ENCODE results near the gene DNAH7. TPM values are rescaled to one million over a fixed set of nuclear protein-coding genes. Genes with fewer than 3 reads are reported as not detected.

The DNAH7 gene
- total and polyA plus RNA-seq, 10 of the 15 experiments (the other 5 are each of a cell fraction or from before 2014, with no cell fraction given), result 0.05 to 0.61 (median 0.16) TPM

DNA sequence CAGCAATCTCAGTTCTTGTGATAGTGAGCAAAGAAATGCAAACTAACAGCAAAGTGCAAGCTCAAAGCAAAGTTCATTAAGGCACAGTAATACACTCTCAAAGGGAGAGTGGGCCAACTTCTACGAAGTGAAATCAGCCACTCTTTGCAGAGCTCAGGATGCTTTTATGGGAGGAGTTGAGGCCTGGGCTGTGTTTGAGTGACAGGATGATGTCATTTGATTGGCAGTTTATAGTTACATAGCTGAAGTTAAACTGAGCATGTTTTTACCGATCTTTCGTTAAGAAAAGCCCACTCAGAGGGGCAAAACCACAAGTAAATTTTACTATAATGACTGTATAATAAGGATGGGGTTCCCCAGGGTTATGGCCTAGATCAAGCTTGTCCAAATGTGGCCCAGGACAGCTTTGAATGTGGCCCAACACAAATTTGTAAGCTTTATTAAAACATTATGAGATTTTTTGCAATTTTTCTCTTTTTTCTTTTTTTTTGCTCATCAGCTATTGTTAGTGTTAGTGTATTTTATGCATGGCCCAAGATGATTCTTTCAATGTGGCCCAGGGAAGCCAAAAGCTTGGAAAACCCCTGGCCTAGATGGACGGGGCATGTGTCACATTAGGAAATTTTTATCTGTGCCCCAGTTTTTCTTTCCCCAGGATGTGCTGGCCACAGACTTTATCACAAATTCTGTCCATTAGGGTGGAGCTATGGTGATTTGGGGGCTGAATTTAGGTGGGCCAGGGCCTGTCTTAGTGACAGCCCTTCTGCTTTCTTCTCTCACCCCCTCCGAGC, 8.3 kb upstream of the DNAH7 start:
- no TSS peak for BruUV-seq (replicated peaks)
- no peak for DNase-seq (ENCODE audit: low read depth, low spot score)
- in situ Hi-C loops (cut with MboI), result no loop called here
- Histone ChIP-seq H4K20me1 (ENCODE audit: control insufficient read depth, insufficient read depth) (no peaks in the 10 kb centered on the region), H2AFZ (ENCODE audit: control insufficient read depth, low read depth, low read length) (no peak overlapping the region; the same call in 1 of the 2 replicates), H3K27me3 (replicated peaks in 1 of 2; ENCODE audit: control insufficient read depth in 2 of 2, insufficient read depth in 2 of 2, low read length in 1 of 2) (no peaks in the 10 kb centered on the region), H3K27ac (ENCODE audit: control insufficient read depth, insufficient read depth) (no peak overlapping the region; the same call in 1 of the 2 replicates), H3K4me3 (no peak overlapping the region), H3K4me1 (ENCODE audit: control insufficient read depth, insufficient read depth, low read length) (peaks cover 14% of the 10 kb centered on the region), H3K4me2 (ENCODE audit: control insufficient read depth, insufficient read depth) (no peak overlapping the region), H3K36me3 (ENCODE audit: control insufficient read depth in 2 of 2, insufficient read depth in 2 of 2, low read length in 1 of 2) (no peaks in the 10 kb centered on the region), H3K9ac (ENCODE audit: control insufficient read depth, insufficient read depth, low read length) (no peak overlapping the region), H3K9me3 (replicated peaks; ENCODE audit: control insufficient read depth, insufficient read depth, low read length) (no peaks in the 10 kb centered on the region; the same call in 2 of the 3 replicates), H3K79me2 (ENCODE audit: control insufficient read depth, insufficient read depth, low read length) (no peaks in the 10 kb centered on the region)
- CTCF ChIA-PET, result interaction anchor here (0.6 to 8.2 kb wide), 43 partner anchors 9 to 674 kb away, joined by 3 to 197 read pairs (median 11); partner anchors contain the start of gene DNAH7
- POLR2A ChIA-PET, result interaction anchor here (0.6 to 5.7 kb wide), 13 partner anchors 8 to 517 kb away, joined by 3 to 28 read pairs (median 5); partner anchors contain the start of gene DNAH7
- TF ChIP-seq BHLHE40 (IDR thresholded peaks at IDR 0.05; ENCODE audit: borderline replicate concordance in 1 of 2, low read depth in 2 of 2, low read length in 1 of 2), result no peak
- peak; percentile 98 for TF ChIP-seq PKNOX1 (IDR thresholded peaks at IDR 0.05)
- TF ChIP-seq CREB1 (IDR thresholded peaks at IDR 0.05; ENCODE audit: low read depth), result peak; percentile 80
- TF ChIP-seq ATF2 (IDR thresholded peaks at IDR 0.05; ENCODE audit: low read length), result 0 out of 2 replicates have a peak, but pooled peaks have one; percentile 41
- peak; percentile 58; the same call in 1 of the 2 replicates for TF ChIP-seq DPF2 (IDR thresholded peaks at IDR 0.05)
- no peak for TF ChIP-seq YY1 (IDR thresholded peaks at IDR 0.05; ENCODE audit: low read depth, low read length)
- 0 out of 2 replicates have a peak, but pooled peaks have one; percentile 37 for TF ChIP-seq IKZF1 (conservative IDR thresholded peaks at IDR 0.05)
- no peak for TF ChIP-seq BRCA1 (IDR thresholded peaks at IDR 0.05; ENCODE audit: low read depth, low read length)
- TF ChIP-seq JUNB (IDR thresholded peaks at IDR 0.05), result peak; percentile 44; the same call in 1 of the 2 replicates
- TF ChIP-seq TAF1 (IDR thresholded peaks at IDR 0.05; ENCODE audit: borderline replicate concordance, low read depth, low read length), result no peak
- TF ChIP-seq, protein P1, sequence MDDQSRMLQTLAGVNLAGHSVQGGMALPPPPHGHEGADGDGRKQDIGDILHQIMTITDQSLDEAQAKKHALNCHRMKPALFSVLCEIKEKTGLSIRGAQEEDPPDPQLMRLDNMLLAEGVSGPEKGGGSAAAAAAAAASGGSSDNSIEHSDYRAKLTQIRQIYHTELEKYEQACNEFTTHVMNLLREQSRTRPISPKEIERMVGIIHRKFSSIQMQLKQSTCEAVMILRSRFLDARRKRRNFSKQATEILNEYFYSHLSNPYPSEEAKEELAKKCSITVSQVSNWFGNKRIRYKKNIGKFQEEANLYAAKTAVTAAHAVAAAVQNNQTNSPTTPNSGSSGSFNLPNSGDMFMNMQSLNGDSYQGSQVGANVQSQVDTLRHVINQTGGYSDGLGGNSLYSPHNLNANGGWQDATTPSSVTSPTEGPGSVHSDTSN (IDR thresholded peaks at IDR 0.05; ENCODE audit: insufficient replicate concordance, low read depth, low read length), result peak; percentile 94
- TF ChIP-seq CREM (IDR thresholded peaks at IDR 0.05; ENCODE audit: low read depth), result peak; percentile 72
- peak; percentile 93 for TF ChIP-seq ATF7 (IDR thresholded peaks at IDR 0.05; ENCODE audit: low read depth)
- no peak for TF ChIP-seq CEBPB (IDR thresholded peaks at IDR 0.05; ENCODE audit: borderline replicate concordance in 1 of 2, low read depth in 2 of 2, low read length in 2 of 2)
- no peak for TF ChIP-seq FOXK2 (IDR thresholded peaks at IDR 0.05)
- TF ChIP-seq RUNX3 (IDR thresholded peaks at IDR 0.05; ENCODE audit: low read length), result peak; percentile 76
- TF ChIP-seq SREBF2 (IDR thresholded peaks at IDR 0.05; ENCODE audit: low read length), result no peak
- no peak for TF ChIP-seq TCF3 (IDR thresholded peaks at IDR 0.05; ENCODE audit: borderline replicate concordance, insufficient read depth, low read depth, low read length)
- peak; percentile 13 for FAIRE-seq
- 3% methylated on average over 5 of the region's 5 CpGs for WGBS (ENCODE audit: insufficient coverage, insufficient replicate concordance, low lambda C conversion rate, missing lambda C conversion rate)
- RAD21 ChIA-PET (ENCODE audit: unreplicated experiment), result interaction anchor here (0.6 to 8.0 kb wide), 43 partner anchors 9 to 516 kb away, joined by 3 to 211 read pairs (median 9); partner anchors contain the start of genes DNAH7 and STK17B
- intact Hi-C loops (cut with micrococcal nuclease; ENCODE audit: unreplicated experiment), result loop anchor here (5.0 kb wide), 1 partner anchor 55 kb away; no protein-coding TSS in a partner anchor
- ATAC-seq, result peak; percentile 68
- SMC1A ChIA-PET (ENCODE audit: uncharacterized antibody, unreplicated experiment), result interaction anchor here (0.8 to 11.8 kb wide), 42 partner anchors 9 to 680 kb away, joined by 3 to 248 read pairs (median 8); partner anchors contain the start of genes DNAH7 and STK17B
